Activated CD8-positive, alpha-beta memory T cell treated with anti-CD3 and anti-CD28 coated beads for 4 hours (primary cell): ENCODE results near the gene EFEMP2.

Experiments used
- DNase-seq, 2 donors: peaks; one replicate each; pipeline ENCODE4 v3.0.0-alpha.2; 2020; ENCODE audit warnings: low read depth in 2 of 2

Gene EFEMP2

DNA sequence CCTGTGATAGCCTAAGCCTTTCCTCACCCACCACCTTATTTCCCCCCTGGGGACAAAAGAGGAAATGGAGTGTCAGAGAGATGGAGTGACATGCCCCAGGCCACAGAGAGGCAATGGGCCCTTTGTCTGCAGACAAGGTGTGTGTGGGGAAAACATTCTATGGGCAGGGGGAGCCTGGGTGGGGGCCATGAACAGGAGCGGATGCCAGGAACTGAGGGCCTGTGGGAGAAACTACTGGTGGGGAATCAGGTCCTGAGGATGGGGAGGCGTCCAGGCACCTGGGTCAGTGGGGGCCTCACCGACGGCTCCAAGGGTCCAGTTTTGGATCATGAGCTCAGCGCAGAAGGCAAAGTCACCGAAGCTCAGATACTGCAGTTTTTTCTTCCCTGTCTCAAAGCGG, 12.6 kb upstream of the EFEMP2 start:
- DNase-seq: no peak

DNA sequence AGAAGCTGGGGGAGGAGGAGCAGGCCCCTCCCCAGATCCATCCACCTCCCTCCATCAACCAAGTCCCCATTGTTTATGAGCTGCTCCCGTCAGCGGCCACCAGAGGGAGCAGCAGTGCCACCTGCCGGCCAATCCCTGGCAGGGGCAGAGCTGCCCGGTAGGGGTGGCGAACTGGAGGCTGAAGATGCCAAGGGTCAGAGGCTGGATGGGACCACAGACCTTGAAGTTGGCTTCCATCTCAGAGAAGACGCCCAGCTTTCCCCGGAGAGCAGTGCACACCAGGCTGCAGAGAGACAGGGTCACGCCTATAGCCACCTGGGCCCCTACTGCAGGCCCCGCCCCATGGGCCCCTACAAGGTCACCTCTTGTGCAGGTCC, 12.1 kb upstream of the EFEMP2 start:
- peak in 1 of 2 donors; percentile 66 for DNase-seq

DNA sequence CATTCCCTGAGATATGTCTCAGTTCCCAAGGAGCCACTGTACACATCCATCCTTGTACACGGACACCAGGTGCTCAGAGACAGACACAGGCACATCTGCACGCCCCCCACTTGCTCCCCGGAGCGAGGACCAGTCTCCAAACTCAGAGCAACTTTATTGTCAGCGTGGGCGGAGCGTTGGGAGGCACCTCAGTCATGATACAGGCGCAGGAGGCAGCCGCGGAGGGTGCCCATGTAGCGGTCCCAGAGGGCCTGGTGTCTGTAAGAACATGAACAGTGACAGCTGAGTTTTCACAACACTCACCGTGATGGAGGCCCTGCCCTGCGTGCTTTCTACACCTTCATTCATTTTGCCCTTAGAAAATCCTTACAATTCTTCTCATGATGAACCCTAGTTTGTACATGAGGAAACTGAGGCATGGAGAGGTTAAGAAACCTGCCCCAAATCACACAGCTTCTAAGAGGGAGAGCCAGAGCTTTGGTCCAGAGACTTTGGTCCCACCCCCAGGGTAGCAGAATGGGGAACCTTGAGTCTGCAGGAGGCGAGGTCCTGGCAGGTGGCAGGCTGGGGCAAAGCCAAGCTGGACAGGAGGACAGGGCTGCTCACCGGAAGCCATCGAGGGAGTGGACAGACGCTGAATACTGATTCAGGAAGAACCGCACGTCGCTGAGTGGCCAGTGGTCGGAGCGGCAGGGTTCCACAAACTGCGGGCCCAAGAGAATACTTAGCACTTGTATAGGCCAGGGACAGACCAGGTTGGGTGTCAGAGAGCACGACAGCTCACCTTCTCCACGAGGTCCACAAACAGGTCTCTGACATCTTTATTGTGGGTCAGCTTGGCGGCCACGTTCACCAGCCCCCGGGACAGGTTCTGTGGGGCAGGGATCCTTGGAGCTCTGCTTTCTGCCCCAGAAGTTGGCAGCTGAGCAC, 11.5 kb upstream of the EFEMP2 start:
- no peak for DNase-seq

DNA sequence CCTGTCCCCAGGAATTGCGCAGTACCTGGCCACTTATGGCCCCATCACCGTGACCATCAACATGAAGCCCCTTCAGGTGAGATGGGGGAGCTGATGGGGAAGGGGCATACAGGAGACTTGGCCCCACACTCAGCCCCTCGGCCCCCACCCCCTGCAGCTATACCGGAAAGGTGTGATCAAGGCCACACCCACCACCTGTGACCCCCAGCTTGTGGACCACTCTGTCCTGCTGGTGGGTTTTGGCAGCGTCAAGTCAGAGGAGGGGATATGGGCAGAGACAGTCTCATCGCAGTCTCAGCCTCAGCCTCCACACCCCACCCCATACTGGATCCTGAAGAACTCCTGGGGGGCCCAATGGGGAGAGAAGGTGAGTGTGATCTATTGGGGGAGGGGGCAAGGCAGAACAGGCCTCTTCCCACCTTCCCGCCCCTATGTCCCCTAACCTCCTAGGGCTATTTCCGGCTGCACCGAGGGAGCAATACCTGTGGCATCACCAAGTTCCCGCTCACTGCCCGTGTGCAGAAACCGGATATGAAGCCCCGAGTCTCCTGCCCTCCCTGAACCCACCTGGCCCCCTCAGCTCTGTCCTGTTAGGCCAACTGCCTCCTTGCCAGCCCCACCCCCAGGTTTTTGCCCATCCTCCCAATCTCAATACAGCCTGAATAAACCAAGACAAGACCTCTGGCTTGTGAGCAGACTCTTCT, 10.6 kb upstream of the EFEMP2 start:
- DNase-seq: no peak

DNA sequence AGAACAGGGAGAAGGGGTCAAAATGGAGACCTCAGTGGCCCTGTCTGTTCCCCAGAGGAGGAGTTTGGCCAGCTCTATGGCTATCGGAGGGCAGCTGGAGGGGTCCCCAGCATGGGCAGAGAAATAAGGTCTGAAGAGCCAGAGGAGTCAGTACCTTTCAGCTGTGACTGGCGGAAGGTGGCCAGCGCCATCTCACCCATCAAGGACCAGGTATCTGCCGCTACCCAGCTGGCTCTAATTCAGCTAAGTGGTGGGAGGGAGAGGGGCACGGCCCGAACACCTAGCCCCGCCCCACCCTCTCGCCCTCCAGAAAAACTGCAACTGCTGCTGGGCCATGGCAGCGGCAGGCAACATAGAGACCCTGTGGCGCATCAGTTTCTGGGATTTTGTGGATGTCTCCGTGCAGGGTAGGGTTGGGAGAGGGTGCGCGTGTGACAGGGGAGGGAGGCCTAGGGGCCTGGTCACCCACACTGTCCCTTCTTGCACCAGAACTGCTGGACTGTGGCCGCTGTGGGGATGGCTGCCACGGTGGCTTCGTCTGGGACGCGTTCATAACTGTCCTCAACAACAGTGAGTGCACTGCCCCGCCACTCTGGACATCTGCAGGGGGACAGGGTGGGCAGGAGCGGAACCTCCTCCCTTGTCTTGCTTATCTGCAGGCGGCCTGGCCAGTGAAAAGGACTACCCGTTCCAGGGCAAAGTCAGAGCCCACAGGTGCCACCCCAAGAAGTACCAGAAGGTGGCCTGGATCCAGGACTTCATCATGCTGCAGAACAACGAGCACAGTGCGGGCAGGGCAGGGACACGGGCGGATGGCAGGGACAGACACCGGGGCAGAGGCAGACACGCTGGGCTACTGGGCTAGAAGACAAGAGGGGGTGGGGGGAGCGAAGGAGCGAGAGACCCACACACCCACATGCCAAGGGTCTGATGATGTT, 9.8 kb upstream of the EFEMP2 start:
- DNase-seq: no peak

DNA sequence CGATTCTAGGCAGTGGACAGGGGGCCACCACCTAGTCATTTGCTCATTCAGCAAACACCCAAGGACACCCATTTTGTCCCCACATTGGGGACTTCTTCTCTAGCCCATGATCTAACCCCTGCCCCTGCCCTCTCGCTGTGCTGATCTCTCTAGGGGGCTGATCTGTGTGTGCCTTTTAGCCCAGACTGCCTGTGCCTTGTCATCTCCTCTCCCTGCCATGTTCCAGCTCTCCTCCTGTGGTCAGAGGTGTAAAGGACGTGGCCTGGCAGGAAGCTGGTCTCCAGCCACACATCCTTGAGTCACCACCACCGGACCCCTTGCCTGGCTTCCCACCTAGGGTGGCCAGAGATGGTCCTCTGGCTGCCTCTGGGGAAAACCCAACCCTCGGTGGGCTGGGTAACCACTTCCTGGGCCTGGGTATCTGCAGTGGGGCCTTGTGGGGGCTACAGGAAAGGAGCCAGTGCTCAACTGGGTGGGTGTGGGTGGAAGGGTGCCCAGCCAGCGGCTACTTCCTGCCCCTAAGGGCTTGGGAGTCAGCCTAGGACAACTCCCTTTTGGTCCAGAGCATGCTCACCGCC, 8.3 kb upstream of the EFEMP2 start:
- DNase-seq: no peak

DNA sequence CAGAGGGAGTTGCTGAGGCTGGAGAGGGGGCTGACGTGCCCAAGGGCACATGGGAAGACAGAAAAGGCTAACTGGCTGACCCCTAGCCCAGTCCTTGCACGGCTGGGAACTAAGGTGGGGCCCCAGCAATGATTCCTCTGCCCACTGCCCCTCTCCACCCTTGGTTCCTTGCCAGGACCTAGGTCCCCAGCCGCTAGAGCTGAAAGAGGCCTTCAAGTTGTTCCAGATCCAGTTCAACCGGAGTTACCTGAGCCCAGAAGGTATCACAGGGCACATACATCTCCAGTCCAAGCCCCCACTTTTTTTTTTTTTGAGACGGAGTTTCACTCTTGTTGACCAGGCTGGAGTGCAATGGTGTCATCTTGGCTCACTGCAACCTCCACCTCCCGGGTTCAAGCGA, 7.4 kb upstream of the EFEMP2 start:
- DNase-seq: no peak

DNA sequence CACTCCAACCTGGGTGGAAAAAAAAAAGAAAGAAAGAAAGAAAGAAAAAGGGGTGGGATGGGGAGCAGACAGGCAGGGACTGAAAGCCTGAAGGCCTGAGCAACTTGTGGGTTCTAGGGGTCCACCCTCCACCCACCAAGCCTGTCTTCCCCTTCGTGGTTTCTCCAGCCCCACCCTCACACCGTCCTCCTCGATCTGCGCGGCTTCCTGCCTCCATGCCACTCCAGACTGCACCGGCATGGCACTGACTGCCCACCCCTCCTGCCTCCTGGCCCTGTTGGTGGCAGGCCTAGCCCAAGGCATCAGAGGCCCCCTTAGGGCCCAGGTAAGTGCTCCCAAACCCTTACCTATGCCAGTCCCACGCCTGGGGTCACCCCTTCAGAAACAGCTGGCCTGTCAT, 7.0 kb upstream of the EFEMP2 start, which contains the start of gene CTSW:
Gene CTSW, plus strand, starts transcription at position 221 of the 400 bp plus-strand sequence. Its CDS starts 18 bp downstream, at position 239.
- no peak for DNase-seq

DNA sequence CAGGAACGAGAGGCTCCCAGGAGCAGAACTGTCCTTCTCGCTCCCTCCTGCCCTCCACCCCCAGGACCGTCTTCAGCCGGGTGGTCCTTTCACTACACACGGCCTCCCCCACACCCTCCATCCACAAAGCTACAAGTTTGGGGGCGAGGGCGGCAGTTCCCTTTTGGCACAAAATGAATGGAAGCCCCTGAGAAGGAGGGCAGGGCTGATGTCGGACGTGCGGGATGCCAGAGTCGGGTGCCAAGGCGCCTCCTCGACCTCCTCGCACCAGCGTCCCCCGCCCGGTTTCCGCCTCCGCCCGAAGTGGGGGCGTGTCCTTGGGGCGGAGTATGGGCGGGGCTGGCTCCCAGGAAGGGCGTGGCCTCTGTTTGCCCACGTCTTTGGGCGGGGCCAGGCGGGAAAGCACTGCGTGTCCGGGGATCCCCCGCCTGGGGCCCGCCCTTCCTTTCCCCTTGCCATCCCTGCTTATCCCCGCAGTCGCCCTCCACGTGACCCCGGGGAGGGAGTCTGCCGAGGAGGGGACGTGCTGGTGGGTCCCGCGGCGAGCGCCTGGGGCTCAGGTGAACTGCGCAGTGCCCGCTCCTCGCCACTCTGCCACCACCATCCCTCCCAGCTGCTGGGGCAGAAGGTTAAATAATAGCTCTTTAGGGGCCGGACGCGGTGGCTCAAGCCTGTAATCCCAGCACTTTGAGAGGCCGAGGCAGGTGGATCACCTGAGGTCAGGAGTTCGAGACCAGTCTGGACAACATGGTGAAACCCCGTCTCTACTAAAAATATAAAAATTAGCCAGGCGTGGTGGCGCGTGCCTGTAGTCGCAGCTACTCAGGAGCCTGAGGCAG, 937 bp upstream of the EFEMP2 start:
- peak; percentile 87 to 93 for DNase-seq

DNA sequence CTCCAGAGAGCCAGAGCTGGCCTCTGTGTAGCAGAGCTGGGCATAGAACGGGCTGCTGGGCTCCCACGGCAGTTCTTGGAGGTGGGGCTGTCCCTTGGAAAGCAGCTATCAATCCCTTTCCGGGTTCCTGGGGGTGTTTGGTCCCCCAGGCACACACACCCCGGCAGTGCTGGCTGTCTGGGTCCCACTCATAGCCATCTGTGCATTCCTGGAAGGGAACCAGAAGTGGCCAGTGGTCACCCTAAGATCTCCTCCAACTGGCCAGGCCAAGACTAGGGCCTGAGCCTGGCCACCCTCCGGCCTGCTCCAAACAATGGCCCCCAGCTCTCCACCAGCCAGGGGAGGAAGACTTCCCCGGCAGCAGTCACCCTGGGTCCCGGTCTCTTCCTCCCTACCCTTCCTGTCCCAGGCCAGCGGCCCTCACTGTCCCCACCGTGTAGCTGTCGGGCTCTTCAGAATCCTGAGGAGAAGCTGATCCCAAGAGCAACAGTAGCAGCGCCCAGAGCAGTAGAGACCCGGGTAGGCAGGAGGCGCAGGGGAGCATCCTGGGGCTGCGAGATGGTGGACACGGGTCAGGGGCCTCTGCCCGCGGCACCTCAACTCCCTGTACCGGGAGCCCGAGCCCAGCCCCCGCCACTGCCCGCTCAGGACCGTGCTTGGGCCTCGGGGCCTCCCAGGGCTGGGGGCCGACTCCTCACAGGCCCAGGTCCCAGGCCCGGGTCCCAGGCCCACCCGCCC, 620 bp downstream of the EFEMP2 start:
- no peak for DNase-seq

DNA sequence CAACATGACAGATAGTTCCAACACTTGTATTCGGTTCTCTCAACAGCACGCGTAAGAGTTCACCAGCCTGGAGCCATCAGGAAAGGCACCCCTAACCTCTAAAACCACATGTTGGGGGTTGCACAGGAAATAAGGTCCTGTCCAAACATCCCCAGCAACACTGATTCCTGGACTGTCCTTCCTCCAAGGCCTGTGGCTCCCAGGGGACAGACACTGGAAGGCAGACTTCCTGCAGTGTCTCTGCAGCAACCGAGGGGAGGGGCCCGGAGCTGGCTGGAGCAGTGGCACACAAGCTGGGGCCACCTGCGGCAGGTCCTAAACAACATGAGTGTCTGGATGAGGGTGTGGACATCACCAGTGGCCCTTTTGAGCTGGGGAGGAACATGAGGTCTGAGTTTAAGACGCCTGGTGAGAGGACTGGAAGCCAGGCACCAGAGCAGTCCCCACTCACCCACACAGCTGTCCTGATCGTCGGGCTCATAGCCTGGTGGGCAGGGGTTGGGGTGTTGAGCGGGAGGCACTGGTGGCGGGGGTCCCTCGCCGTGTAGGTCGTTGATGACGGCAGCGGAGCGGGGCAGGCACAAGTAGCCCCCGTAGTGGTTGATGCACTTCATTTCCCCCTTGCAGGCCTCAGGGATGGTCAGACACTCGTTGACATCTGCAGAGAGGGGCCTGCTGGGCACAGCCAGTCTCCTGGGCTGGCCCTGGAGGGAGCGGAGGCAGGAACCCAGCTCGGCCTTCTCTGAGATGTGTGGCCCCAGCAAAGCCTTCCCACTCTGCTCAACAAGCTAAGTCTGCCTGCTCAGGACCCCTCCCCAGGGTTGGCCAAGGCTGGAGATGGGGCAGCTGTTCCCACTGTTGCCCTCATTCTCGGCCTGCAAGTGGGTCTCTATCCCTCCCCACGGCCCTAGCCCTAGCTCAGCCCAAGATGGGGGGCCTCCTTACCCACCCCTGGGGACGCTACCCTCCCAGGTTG, 1.6 kb downstream of the EFEMP2 start:
- no peak for DNase-seq

DNA sequence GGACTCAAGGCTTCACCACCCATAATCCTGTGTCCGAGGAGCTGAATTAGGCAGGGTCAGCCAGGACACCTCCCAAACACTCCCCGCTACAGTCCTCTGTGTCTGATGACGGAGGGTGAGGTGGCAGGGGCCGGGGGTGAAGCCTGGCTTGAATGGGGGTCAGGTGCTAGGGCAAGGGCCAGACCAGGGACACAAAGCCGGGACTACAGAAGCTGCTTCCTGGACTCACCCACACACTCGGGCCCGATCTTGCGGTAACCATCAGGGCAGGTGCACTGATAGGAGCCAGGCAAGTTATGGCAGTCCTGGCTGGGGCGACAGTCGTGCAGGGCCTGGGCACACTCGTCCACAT, 2.3 kb downstream of the EFEMP2 start:
- DNase-seq: no peak

DNA sequence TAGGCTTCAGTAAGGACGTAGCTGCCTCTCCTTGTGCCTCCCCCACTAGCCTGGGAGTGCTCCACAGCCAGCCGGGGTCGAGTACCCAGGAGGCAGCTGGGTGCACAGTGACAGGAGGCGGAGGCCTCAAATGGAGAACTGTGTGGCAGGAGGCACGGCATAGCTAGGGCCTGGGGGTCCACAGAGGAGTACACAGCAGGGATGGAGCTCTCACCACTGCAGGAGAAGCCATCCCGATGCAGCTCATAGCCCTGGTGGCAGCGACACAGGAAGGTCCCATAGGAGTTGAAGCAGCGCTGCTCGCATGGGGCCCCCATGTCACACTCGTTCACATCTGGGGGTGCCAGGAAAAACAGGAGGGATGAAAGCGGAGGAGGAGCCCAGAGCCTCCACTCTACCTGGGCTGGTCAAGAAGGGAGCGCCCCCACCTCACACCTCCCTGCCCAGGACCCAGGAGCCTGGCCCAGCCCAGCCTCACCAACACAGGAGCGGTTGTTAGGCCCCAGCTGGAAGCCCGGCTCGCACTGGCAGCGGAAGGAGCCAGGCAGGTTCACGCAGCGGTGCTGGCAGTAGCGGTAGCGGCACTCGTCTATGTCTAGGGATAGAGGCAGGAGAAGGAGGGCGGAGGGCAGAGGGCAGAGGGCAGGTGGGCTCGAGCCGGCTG, 2.8 kb downstream of the EFEMP2 start:
- DNase-seq: no peak

DNA sequence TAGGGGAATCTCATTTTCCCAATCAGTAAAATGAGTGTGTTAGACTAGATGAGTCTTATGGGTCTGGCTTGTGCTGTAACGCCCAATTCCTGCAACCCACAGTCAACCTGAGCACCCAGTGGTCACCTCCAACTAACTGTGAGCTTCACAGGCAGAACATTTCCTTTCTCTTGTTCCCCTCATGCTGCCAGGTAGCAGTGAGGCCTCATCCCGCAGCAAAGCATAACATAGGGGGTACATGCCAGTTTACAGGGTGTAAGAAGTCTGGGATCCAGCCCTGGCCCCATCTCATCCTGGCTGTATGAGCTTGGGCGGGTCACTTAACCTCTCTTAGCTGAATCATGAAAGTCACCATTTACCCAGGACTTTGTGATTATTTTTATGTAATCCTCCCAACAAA, 3.7 kb downstream of the EFEMP2 start:
- DNase-seq: no peak

DNA sequence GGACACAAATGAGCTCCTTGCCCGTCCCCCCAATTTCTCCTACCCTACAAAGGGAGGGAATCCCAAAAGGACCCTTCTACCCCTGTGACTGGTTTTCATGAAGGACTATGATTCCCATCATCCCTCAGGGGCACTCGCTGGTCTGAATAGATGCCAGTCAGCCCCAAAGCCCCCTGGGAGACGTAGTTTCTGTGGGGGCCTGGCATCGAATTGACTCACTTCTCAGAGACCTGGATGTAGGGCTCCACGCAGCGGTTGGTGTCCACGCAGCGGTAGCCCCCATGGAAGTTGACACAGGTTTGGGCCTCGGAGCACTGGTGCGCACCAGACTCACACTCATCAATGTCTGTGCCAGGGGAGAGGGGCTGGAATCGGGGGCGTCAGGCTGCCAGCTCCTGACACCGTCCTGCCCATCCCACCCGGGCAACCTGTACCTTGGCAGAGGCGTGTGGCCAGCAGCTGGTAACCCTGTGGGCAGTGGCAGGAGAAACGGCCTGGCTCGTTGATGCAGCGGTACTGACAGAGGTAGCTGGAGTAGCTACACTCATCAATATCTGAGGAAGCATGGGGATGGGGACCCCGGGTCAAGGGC, 4.4 kb downstream of the EFEMP2 start:
- no peak for DNase-seq

DNA sequence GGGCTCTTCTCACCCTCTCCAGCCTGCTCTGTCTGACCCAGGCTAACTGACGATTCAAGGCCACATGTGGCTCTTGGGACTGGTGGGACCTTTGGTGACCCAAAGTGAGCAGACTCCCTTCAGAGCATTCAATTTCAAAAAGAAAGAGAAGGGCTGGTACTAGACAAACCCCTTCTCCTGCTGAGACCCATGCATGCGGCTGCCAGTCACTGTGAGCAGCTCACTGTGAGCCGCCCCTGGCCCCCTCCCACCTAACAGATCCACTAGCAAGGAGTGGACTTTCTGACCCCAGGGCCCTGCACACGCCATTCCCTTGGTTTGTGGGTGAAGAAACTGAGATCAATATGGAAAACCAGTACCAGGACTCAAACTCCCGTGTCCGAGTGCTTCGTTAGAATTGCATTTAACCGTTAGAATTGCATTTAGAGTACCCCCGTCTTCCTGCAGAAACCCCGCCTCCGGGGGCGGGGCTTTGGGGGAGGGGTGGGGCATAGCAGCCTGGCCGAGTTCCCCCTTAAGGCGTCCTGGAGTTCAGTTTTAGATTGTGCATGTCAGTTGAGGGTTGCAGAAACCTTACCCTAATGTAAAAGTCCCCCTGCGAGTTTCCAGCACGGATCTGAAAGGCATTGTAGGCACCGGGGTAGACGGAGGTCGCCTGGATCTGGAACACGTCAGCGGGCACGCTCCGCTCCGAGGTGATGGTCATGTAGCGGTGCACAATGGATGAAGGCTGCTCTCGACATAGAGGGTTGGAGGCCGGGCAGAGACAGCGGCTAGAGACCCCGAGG, 5.1 kb downstream of the EFEMP2 start:
- DNase-seq: no peak
